ENCODE measurements around the gene GRIK1.
A peak's percentile ranks its signal among the peaks of the same experiment; 100 is the strongest.

The GRIK1 gene

GRCh38 chr21:29674343-29674742 is 265.5 kb downstream of the GRIK1 start:
- Histone ChIP-seq H3K36me3 (ENCODE audit: control insufficient read depth, insufficient read depth, low read length) (no peaks in the 10 kb centered on the region), H3K4me3 (replicated peaks; ENCODE audit: low read depth, low read length) (no peak overlapping the region), H3K27me3 (replicated peaks; ENCODE audit: control insufficient read depth, insufficient read depth, low read length) (no peaks in the 10 kb centered on the region)
- TF ChIP-seq, protein P1, sequence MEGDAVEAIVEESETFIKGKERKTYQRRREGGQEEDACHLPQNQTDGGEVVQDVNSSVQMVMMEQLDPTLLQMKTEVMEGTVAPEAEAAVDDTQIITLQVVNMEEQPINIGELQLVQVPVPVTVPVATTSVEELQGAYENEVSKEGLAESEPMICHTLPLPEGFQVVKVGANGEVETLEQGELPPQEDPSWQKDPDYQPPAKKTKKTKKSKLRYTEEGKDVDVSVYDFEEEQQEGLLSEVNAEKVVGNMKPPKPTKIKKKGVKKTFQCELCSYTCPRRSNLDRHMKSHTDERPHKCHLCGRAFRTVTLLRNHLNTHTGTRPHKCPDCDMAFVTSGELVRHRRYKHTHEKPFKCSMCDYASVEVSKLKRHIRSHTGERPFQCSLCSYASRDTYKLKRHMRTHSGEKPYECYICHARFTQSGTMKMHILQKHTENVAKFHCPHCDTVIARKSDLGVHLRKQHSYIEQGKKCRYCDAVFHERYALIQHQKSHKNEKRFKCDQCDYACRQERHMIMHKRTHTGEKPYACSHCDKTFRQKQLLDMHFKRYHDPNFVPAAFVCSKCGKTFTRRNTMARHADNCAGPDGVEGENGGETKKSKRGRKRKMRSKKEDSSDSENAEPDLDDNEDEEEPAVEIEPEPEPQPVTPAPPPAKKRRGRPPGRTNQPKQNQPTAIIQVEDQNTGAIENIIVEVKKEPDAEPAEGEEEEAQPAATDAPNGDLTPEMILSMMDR (IDR thresholded peaks at IDR 0.05; ENCODE audit: insufficient read depth, low read length, poor library complexity, severe bottlenecking): no peak
- no peak for DNase-seq (ENCODE audit: extremely low read depth, insufficient read length)

GRCh38 chr21:29673096-29673610 is 266.6 kb downstream of the GRIK1 start:
- DNase-seq (ENCODE audit: extremely low read depth, insufficient read length): no peak
- no peak overlapping the region for H3K4me3 ChIP-seq (replicated peaks; ENCODE audit: low read depth, low read length)
- no peaks in the 10 kb centered on the region for H3K27me3 ChIP-seq (replicated peaks; ENCODE audit: control insufficient read depth, insufficient read depth, low read length)
- no peaks in the 10 kb centered on the region for H3K36me3 ChIP-seq (ENCODE audit: control insufficient read depth, insufficient read depth, low read length)
- TF ChIP-seq, protein P1 (IDR thresholded peaks at IDR 0.05; ENCODE audit: insufficient read depth, low read length, poor library complexity, severe bottlenecking): no peak

DNA sequence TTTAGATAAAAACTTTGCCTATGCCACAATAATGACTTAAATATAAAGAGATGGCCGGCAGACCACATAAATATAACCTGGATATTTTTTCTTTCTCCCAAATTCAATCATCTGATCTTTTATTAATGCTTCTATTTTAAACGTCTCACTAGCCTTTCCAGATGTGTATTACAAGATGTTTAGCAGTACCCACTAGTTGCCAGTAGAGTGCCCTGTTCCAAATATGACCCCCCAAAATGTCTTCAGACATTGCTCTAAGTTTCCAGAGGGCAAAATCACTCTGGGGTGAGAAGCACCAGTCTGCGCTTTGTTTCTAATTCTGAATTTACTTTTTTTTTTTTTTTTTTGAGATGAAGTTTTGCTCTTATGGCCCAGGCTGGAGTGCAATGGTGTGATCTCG is 268.1 kb downstream of the GRIK1 start:
- Histone ChIP-seq H3K27me3 (replicated peaks; ENCODE audit: control insufficient read depth, insufficient read depth, low read length) (no peaks in the 10 kb centered on the region), H3K36me3 (ENCODE audit: control insufficient read depth, insufficient read depth, low read length) (no peaks in the 10 kb centered on the region), H3K4me3 (replicated peaks; ENCODE audit: low read depth, low read length) (no peak overlapping the region)
- TF ChIP-seq, protein P1 (IDR thresholded peaks at IDR 0.05; ENCODE audit: insufficient read depth, low read length, poor library complexity, severe bottlenecking): peak; percentile 11
- no peak for DNase-seq (ENCODE audit: extremely low read depth, insufficient read length)

DNA sequence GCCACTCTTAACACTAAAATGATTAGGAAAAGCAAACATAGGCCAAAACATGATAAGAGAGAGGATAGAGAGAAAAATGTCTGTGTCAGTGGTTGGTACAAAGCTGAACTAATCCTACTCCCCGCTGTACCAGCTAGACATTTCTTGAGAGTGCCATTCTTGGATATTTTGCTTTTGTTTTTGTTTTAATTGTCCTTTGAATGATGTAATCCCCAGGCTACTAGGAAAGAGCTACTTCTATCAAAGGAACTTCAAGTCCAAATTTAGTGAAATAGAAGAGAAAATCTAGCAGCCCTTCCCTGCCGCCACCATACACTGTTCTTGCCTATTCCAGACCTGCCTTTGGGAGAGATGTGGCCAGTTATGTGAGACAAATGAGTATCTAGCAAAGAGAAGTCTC is 269.6 kb downstream of the GRIK1 start:
- TF ChIP-seq, protein P1 (IDR thresholded peaks at IDR 0.05; ENCODE audit: insufficient read depth, low read length, poor library complexity, severe bottlenecking): no peak
- Histone ChIP-seq H3K27me3 (replicated peaks; ENCODE audit: control insufficient read depth, insufficient read depth, low read length) (no peaks in the 10 kb centered on the region), H3K4me3 (replicated peaks; ENCODE audit: low read depth, low read length) (no peak overlapping the region), H3K36me3 (ENCODE audit: control insufficient read depth, insufficient read depth, low read length) (no peaks in the 10 kb centered on the region)
- no peak for DNase-seq (ENCODE audit: extremely low read depth, insufficient read length)

DNA sequence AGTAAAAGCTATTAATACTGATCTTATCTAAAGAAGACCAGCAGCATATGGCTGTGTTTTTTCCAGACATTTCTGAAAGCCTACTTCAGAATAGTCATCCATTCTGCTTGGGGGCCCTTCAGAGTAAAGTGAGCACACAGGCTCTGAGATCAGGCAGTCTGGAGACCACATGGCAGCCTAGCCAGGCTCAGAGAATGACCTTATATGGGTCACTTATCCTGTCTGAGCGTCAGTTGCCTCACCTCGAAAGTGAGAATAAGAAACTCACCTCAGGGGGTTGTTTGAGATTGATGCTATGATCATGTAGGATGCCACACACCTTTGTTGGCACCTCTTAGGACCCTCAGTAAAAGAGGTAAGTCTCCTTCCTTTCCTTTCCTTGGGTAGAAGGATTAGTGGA is 270.4 kb downstream of the GRIK1 start:
- H3K36me3 ChIP-seq (ENCODE audit: control insufficient read depth, insufficient read depth, low read length): no peaks in the 10 kb centered on the region
- DNase-seq (ENCODE audit: extremely low read depth, insufficient read length): no peak
- TF ChIP-seq, protein P1 (IDR thresholded peaks at IDR 0.05; ENCODE audit: insufficient read depth, low read length, poor library complexity, severe bottlenecking): no peak
- no peak overlapping the region for H3K4me3 ChIP-seq (replicated peaks; ENCODE audit: low read depth, low read length)
- H3K27me3 ChIP-seq (replicated peaks; ENCODE audit: control insufficient read depth, insufficient read depth, low read length): no peaks in the 10 kb centered on the region

DNA sequence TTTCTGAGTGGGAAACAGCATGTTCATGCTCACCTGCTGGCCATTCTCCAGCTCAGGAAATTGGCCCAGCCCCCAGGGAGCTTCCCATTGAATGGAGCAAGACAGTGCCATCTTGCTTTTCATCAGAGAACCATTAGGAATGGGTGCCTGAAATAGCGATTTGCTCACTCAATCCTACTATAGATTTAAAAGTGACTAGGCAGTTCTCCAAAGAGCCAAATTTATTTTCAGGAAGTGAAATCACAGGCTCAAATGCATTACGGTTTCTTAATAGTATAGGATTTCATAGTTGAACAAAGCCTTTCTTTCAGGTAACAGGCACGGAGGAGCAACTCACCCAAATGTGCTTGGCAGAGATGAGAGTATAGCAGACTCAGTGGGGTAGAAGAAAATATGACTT is 272.1 kb downstream of the GRIK1 start:
- Histone ChIP-seq H3K4me3 (replicated peaks; ENCODE audit: low read depth, low read length) (no peak overlapping the region), H3K36me3 (ENCODE audit: control insufficient read depth, insufficient read depth, low read length) (no peaks in the 10 kb centered on the region), H3K27me3 (replicated peaks; ENCODE audit: control insufficient read depth, insufficient read depth, low read length) (no peaks in the 10 kb centered on the region)
- TF ChIP-seq, protein P1 (IDR thresholded peaks at IDR 0.05; ENCODE audit: insufficient read depth, low read length, poor library complexity, severe bottlenecking): no peak
- no peak for DNase-seq (ENCODE audit: extremely low read depth, insufficient read length)
